Mesenteric fat pad (tissue), 1 donor: Measurements from ENCODE around the gene TTC19. TPM values are rescaled to one million over a fixed set of nuclear protein-coding genes. Genes with fewer than 3 reads are reported as not detected.
A peak's percentile ranks its signal among the peaks of the same experiment; 100 is the strongest.

ENCODE experiments used
- DNase-seq: peaks from one replicate; pipeline ENCODE4 v3.0.0-alpha.2; 2020; ENCODE audit warnings: low spot score
- long read RNA-seq: library from polyadenylated mRNA; unstranded; transcript quantifications from one replicate; pipeline ENCODE4 v2.0.0, GENCODE V29; 2020
- total RNA-seq: library from RNA; stranded (reverse); fragmentation: NEBNext Ultra II Directional; extraction: Animal tissue kit (Norgen Biotek cat#: 25700); gene quantifications from one replicate; pipeline ENCODE4 v1.2.1, GENCODE V29; 2021
- donor health status: DM: yes; HTN: yes; CAD: no.

TTC19 gene, protein sequence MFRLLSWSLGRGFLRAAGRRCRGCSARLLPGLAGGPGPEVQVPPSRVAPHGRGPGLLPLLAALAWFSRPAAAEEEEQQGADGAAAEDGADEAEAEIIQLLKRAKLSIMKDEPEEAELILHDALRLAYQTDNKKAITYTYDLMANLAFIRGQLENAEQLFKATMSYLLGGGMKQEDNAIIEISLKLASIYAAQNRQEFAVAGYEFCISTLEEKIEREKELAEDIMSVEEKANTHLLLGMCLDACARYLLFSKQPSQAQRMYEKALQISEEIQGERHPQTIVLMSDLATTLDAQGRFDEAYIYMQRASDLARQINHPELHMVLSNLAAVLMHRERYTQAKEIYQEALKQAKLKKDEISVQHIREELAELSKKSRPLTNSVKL
- 27.0 TPM for total RNA-seq
- long read RNA-seq, partial matches to known transcripts = 20 of 31 reads
- long read RNA-seq, other reads (novel, unspliced or antisense) = 11 of 31 reads

DNA sequence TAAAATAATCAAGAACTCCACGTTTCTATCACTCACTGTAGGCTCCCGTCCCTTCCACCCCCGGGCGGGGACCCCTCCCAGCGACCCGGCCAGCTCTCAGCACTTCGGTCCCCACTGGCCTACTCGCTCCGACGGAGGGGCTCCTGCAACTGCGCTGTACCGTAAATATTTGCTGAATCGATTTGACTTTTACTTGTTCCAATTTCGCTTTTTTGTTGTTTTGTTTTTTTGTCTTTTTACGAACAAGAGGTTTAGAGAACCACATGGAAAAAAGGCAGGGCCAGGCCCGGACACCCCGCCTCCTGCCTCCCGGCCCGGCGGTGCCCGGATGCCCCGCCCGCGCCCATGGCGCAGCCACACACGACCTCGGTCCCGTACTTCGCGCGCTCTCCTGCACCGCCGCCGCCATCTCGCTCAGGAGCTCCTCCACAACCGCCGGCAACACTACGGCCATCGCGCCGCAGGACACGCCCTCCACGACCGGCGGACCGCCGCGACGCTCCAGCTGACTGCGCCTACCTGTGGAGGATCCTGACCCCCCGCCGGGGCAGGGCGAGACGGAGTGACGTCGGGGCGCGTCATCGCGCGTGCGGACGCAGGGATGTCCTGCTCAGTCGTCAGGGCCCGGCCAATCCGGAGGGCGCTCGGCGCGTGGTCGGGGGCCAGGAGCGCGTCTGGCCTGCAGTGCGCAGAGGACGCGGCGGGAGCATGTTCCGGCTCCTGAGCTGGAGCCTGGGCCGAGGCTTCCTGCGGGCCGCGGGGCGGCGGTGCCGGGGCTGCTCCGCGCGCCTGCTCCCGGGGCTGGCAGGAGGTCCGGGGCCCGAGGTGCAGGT is at the start of gene TTC19, which contains the start of gene ZSWIM7:
Gene TTC19 (plus strand): TSS at position 684 of the 833 bp plus-strand sequence. CDS start 25 bp downstream, at position 709.
Gene ZSWIM7 (minus strand): TSS at position 564 of the 833 bp plus-strand sequence. CDS start 110 bp downstream, at position 454.
- DNase-seq = peak; percentile 100

DNA sequence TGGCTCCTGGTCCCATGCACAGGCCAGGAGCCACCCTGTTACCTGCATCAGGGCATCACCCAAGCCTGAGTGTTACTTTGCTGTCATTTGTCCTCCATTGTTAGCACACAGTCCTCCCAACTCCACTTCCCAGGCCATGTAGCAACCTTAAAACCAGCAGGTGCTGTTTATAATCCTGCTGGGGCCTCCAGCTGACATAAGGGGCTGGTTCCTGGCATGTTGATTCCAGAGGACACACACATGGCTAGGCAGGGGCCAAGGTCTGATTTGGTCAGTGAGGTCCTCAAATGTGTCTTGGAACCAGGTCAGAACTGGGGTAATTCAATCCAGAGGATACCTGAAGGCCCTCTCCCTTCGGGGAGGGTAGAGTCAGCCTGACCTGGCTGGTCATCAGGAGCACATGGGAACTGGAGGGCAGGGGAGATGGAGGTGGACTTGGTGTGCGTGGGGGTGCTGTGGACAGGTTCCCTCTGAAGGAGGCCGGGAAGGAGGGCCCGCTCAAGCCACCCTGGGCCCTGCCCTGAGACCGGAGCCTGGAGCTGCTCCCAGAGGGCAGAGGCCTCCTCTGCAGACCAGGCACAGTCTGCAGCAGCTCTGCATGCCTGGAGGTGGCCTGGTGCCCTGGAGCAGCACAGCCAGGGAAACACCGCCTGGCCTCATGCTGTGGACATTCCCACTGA is 48.1 kb upstream of the TTC19 start:
- no peak for DNase-seq

DNA sequence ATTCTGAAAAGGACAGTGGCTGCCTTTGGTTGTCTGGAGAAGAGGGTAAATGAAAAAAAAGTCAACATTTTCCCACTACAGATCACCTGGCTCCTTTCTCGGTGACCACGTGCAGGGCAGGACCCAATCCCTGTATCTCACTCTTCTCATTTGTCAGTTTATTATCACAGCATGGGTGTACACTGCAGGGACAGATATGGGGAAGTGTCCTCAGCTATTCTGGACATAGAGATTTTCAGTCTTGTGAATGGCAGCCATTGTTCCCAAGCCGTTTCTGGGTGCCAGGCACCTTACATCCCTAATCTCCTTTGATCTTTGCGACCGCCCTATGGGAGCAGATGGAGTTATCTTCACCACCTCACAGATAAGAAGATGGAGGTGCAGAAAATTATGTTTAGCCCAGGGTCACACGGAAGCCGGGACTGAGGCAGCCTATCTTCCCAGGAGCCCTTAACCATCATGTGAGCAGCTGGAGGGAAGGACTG is 47.5 kb upstream of the TTC19 start:
- no peak for DNase-seq

DNA sequence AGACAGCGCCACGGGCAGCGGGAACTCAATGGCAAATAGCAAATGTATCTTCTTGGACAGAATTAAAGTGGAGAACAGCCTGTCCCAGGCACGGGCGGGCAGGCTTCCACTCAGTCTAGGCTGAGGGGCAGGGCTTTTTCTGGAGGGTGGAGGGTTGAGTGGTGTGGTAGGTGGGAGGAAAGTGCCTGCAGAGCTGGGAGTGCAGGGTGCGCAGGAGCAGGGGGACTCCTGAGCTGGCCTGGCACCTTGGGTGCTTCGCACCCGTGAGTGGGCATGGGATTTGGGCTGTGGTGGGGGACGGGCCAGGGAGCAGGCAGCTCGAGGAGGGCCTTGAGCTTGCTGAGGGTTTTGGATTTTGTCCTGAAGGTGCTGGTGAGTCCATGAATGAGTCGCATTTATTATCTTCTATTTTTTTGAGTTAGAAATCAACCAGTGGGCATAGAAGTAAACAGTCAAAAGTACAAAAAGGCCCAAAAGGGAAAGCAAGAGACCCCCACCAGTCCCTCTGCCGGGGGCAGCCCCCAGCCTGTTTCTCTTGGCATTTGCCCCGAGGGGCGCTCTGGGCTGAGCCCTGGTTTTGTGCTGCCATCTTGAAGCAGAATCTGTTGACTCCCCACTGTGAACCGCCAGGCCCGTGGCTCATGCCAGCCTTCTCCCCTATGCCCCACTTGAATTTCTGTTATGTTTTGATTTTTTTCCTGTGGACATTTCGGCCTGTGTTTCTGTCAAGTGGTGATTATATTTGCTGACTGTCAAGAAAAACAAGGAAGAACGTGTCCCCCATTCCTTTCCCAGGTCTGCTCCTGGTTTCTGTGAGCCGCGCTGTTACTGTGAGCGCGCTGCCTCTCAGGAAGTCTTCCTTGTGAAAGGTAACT is 46.5 kb upstream of the TTC19 start:
- DNase-seq = no peak

DNA sequence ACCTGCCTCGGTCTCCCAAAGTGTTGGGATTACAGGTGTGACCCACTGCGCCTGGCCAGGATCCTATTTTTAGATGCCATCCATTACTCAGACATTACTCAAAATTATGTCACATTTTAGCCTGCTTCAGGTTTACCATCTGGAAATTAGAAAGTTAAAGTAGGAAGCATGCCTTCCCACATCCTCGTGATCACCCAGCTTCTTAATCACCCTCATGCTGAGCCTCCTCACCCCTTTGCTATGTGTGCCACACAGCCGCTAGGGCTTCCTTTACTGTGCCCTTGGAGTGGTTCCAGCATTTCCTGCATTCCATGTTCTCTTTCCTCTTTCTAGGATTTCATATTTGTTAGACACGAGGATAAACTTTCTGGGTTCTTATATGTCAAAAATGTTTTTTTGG is 45.4 kb upstream of the TTC19 start:
- peak; percentile 8 for DNase-seq

DNA sequence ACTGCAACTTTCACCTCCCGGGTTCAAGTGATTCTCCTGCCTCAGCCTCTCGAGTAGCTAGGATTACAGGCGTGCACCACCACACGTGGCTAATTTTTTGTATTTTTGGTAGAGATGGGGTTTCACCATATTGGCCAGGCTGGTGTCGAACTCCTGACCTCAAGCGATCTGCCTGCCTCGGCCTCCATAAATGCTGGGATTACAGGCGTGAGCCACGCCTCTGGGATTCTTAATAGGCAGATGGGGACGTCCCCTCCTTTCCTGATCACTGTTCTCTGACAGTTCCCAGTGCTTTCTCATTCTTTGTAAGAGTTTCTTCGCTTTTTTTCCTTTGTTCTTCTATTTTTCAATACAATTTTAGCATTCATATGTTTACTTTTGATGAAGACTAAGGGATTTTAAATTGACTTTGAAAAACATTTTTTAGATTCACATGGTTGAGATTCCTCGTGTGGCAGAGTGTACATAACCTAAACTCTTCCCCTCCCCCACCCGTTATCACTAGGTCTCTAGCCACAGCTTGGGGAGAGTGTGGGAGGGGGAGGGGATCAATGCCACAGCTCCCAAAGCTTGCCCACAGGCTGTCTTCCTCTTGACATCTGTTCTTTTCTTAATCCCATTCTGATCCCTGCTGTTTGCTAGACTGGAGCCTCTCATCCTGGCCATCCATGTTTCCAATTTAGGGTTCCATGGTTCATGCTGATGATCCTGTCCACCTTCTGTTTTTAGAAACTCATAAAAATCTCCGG is 43.7 kb upstream of the TTC19 start:
- no peak for DNase-seq

DNA sequence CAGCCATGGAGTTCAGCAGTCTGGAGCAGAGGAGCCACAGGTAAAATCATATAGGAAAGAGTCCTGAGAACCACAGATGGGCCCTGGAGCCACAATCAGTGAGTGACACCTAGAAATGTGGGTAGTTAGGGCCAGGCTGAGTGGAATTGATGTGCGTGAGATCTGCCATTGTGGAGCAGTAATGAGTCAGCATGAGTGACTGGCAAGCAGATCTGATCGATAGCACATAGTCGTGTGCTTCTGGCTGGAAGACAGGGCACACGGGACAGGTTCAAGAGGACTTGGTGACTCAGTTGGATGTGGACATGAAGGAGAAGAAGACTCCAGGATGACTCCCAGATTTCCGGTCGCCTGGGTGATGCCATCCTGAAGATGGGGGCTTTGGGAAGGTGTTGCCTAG is 42.4 kb upstream of the TTC19 start:
- no peak for DNase-seq

DNA sequence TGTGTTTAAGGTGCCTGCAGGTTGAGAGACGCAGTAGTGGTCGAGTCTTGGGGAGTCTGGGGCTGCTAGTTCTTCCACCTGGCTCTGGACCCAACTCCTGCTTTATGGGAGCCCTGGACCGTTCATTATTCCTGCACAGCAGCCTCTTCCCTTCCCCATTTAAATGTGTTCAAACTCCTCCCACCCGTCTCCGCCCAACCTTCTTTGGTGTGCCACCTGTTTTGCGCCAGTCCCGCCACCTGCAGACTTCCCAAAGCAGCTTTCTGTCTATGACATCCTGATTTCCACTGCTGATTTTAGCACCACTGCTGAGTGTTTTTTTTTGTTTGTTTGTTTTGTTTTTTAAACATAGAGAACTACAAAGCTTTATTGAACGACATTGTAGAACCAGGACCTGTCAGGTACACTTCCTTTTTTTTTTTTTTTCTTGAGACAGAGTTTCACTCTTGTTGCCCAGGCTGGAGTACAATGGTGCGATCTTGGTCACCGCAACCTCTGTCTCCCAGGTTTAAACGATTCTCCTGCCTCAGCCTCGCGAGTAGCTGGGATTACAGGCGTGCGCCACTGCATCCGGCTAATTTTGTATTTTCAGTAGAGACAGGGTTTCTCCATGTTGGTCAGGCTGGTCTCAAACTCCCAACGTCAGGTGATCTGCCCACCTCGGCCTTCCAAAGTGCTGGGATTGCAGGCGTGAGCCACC is 41.9 kb upstream of the TTC19 start:
- no peak for DNase-seq

DNA sequence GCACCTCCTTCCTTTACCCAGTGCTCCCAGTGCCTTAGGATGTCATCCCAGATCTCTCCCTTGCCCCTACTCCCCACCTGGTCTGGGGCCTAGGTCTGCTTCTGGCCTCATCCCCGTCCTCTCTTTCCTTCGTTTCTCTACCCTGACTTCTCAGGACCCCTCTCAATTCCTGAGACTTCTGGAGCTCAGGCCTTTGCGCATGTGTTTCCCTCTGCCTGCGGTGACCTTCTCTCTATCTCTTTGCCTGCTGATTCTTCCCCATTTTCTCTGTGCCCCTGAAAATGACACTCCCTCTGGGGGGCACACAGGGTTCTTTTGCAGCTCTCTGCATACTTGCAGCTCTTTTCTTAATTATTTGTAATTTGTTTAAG is 41.2 kb upstream of the TTC19 start:
- no peak for DNase-seq

DNA sequence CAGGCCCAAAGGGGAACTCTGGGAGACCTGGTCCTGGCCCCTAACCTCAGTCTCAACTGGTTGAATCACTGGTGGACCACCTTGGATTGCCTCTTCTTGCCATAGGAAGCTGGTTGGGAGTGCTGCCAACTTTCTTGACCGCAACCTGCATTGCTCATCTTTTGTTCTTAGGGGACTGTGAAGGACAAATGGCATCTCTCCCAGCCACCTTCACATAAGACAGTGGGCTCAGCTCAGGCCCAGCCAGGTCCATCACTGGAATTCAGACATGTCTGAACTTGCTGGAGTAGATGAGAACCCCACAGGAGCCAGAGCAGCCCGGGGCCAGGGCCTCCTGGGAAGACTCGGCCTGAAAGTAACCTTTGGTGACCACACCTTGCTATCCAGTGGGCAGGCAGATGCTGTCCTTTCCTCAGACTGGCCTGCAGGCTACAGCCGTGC is 35.9 kb upstream of the TTC19 start:
- DNase-seq = no peak

DNA sequence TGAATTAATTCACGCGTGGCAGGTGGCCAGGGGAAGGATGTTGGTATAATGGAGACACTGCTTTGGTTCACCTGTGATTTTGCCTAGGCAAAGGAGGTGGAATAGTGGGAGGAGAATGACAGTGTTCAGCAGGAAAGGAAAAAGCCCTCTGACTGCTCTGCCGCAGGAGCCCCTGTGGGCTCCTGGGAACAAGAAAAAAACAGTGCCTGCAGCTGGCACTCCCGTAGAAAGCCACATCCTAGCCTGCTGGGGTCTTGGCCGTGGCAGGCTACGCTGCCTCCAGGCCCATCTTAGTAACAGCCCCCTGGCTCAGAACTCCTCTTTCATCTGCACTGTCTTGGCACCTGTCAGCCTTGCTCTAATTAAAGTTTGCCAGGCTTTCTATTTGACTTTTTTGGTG is 34.1 kb upstream of the TTC19 start:
- peak; percentile 20 for DNase-seq

DNA sequence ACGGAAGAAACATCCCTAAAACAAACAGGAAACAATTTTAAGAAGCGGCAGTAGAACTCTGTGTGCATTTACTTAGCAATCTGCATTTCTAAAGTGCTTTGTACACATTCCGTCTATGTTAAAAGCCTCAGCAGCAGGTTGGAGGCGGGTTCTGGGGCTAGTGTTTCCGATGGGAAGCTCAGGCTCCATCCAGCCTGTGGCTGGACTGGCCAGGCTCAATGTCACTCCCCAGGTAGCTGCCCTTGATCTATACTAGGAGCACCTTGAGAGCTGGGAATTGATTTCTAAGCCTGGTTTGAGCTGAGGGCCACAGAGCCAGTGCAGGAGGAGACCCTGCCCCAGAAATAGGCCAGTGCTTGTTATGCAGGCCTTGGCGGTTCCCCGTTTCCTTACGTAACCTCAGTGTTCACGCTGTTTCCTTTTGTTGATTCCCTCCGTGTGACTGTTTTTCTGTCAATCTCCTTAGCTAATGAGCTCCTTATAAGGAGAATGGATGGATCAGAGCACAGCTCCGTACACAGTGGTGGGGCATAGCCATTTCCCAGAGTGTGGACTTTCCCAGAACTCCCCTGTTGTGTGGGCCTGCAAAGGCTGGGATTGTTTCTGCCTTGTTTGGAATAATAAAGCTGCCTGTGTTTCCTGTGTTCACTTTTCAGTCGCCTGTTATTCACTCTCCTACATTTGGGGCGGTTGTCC is 33.3 kb upstream of the TTC19 start:
- DNase-seq = peak; percentile 51

DNA sequence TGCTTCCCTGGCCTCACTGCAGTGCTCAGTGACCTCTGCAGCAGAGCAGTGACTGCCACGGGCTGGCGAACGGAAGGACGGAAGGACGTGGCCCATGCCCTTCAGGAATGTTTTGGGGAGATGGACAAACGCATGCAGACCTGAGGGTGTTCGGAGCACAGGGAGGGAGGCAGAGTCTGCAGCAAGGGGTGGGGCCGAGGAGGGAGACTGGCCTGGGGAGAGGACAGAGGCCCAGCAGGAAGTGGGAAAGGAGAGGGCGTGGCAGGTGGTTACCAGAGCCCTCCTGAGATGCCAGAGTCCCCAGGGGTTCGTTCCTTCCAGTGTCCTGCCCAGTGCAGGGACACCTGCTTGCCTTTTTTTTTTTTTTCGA is 32.8 kb upstream of the TTC19 start:
- peak; percentile 41 for DNase-seq

DNA sequence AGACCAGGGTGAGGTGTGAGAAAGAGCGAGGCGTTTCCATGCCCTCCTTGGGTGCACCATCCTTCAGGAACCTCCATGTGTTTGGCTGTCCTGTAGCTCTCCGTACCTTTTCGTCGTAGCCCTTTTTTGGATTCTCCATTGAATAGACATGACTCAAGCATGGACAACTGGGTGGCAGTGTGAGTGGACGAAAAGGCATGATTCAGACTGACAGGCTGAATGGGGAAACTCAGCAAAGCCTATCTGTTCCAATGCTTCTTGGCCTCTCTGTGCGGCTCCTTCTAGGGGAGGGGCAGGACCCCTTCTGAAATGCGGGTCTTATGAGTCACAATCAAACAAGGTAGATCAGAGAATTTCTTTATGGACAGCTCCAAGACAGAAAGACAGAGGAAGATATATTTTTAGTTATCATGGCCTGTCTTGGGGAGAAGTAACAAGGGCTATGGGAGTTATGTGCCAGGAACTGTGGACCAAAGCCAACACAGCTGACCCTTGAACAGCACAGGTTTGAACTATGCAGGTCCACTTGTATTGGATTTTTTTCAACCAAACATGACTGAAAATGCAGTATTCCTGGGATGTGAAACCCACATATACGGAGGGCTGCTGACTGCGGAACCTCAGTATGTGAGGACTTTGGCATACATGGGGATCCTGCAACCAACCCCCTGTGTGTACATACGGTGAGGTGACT is 31.8 kb upstream of the TTC19 start:
- peak; percentile 28 for DNase-seq

DNA sequence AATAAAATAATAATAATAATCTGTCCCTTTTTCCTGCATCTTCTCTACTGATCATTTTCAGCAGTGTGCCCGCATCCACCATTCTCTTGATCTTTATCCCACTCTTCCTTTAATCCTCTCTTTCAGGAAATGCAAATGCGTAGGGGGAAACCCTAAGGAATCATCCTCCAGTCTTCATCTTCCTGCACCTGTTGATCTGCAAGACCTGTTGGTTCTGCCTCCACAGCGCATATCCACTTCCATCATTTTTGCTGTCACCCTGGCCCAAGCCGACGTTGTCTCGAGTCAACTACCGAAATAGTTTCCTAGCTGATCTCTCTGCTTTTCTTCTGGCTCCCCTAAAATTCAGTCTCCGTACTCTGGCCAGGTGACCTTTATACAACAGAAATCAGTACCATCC is 30.2 kb upstream of the TTC19 start:
- DNase-seq = no peak

DNA sequence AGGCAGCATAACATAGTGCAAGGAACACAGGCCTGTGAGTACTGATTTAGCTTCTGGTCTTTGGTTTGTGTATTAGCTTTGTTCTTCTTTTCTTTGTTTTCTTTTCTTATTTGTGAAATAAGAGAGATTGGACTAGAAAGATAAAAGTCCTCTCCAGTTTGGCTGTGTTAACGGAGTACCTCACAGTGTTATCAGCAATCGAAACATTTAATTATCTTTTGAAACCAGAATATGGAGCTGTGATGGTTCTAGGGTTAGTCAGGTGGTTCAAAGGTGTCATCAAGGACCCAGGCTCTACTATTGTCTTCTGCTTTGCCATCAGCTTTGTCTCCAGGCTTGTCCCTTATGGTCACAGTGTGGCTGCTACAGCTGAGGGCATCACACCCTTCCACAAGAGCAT is 29.1 kb upstream of the TTC19 start:
- no peak for DNase-seq

DNA sequence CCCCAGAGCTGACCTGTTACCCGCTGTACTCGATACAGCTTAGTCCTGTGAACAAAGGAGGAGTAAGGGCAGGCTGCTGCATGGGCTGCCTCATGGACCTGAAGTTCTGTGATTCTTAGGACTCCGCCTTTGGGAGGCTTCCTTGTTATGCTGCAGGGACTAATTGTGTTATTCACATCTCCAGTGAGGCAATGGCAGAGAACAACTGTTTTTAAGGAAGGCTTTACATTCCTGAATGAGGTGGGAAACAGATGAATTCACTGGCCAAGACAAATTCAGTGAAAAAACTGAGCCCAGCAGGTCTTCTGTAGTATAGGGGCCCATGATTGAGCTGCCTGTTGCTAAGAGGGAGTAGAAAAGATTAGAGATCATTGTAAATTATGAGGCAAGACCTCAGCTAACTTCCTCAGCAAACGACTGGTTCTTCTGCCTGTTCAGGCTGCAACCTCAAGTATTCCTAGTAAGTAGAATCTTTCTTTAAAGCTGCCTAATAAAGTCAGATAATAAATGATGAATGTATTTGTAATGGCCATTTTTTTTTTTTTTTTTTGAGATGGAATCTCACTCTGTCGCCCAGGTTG is 28.4 kb upstream of the TTC19 start:
- no peak for DNase-seq

DNA sequence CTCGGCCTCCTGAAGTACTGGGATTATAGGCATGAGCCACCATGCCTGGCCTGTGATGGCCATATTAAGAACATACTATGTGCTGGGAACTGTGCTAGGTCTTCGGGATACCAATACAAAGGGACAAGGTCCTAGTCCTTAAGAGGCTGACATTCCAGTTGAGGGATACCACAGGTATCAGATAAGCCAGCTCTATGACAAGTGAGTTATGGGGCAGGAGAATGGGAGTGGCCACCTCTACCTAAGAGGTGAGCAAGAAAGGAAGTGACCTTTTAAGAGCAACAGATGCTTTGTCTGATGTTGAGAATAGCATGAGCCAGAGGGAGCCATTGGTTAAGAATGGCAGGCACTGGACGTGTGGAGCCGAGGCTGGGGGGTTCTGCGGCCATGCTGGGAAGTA is 27.7 kb upstream of the TTC19 start:
- DNase-seq = no peak
